K562 (cell line): Measurements from ENCODE around the gene SFXN2. TPM values are rescaled to one million over a fixed set of nuclear protein-coding genes. Genes with fewer than 3 reads are reported as not detected.

Source experiments
- ATAC-seq: fragments of 200-7000 bp; cut with Tn5 transposase; 3 replicates; pipeline ENCODE4 v1.9.1; 2020; ENCODE audit warnings: moderate library complexity
- BruUV-seq: library from RNA; stranded (reverse); fragments of 400-500 nt; replicated peaks from 2 replicates; lab custom pipeline; 2021; lab: Mats Ljungman, UMichigan
- CTCF ChIA-PET: fragments of 300-600 bp; formaldehyde crosslinking; extraction: SDS; loops from one replicate; lab custom pipeline; 2021; ENCODE audit warnings: low intra/inter-chr PET ratio; lab: Yijun Ruan, JAX
- POLR2A ChIA-PET: fragments of 300-600, 350-650 bp; sonication (Branson Sonifier 250); formaldehyde crosslinking; extraction: SDS; loops from one replicate; lab custom pipeline; 2021; ENCODE audit warnings: antibody characterized with exemption, inconsistent platforms; lab: Yijun Ruan, JAX
- DNase-seq, 4 experiments: peaks; one replicate each; pipeline versions ENCODE4 v3.0.0 to v3.0.0-alpha.2; 2011 to 2018; ENCODE audit warnings: low spot score in 3 of 4, mixed read lengths in 3 of 4; ENCODE audit errors: extremely low read depth in 1 of 4
- FAIRE-seq: peaks from 2 replicates; lab custom pipeline; 2011; peaks lifted over from hg19 to GRCh38; lab: Jason Lieb, UNC
- H2AFZ ChIP-seq: 2 replicates; pipeline ENCODE4 v1.6.0; 2011; ENCODE audit warnings: low read depth, low read length, control low read depth, inconsistent platforms
- H3K27ac ChIP-seq: fragments of 200-600 bp; 3 replicates; pipeline ENCODE4 v1.8.0; 2011; ENCODE audit warnings: low read depth, mild to moderate bottlenecking, control low read depth, inconsistent platforms, low read length, moderate library complexity, mixed read lengths; ENCODE audit errors: extremely low read depth
- H3K27me3 ChIP-seq, 2 experiments: fragments of 300-600 bp in 1 of 2; 2 replicates in 1 of 2; 3 replicates in 1 of 2; pipeline versions ENCODE4 v1.6.0 to v1.8.0; 2011; ENCODE audit warnings: inconsistent platforms in 2 of 2, low read length in 2 of 2, mild to moderate bottlenecking in 1 of 2, mixed read lengths in 1 of 2, moderate library complexity in 1 of 2; ENCODE audit not compliant: control insufficient read depth in 2 of 2, insufficient read depth in 2 of 2
- H3K36me3 ChIP-seq: fragments of 300-600 bp; 3 replicates; pipeline ENCODE4 v1.8.0; 2011; ENCODE audit warnings: mild to moderate bottlenecking, low read length, inconsistent platforms; ENCODE audit not compliant: control insufficient read depth, insufficient read depth
- H3K4me1 ChIP-seq, 2 experiments: fragments of 200-600 bp in 1 of 2; replicated peaks in 1 of 2; 2 replicates in 1 of 2; 3 replicates in 1 of 2; pipeline versions ENCODE4 v1.5.1 to v1.8.0; 2011; ENCODE audit warnings: inconsistent platforms in 2 of 2, low read length in 2 of 2, mild to moderate bottlenecking in 1 of 2, mixed read lengths in 1 of 2, moderate library complexity in 1 of 2; ENCODE audit not compliant: control insufficient read depth in 2 of 2, insufficient read depth in 2 of 2
- H3K4me2 ChIP-seq: 2 replicates; pipeline ENCODE4 v1.6.1; 2011; ENCODE audit warnings: low read length, control low read depth, inconsistent platforms, mixed read lengths; ENCODE audit not compliant: insufficient read depth
- H3K4me3 ChIP-seq: fragments of 200-600 bp; sonication (generic), shearing (Covaris generic); 2 replicates; pipeline ENCODE4 v1.5.1; 2016; ENCODE audit warnings: control low read depth, inconsistent platforms
- H3K79me2 ChIP-seq: fragments of 200-600 bp; 3 replicates; pipeline ENCODE4 v1.8.0; 2011; ENCODE audit warnings: low read length, inconsistent platforms; ENCODE audit not compliant: control insufficient read depth, insufficient read depth
- H3K9ac ChIP-seq, 2 experiments: 2 replicates each; pipeline versions ENCODE4 v1.6.0 to v1.6.1; 2011; ENCODE audit warnings: low read depth in 2 of 2, low read length in 2 of 2, control low read depth in 1 of 2, inconsistent platforms in 1 of 2, mild to moderate bottlenecking in 1 of 2, mixed read lengths in 1 of 2; ENCODE audit not compliant: insufficient read depth in 1 of 2
- H3K9me1 ChIP-seq: one replicate; pipeline ENCODE4 v1.6.0; 2011; ENCODE audit warnings: inconsistent platforms, mild to moderate bottlenecking, low read length, moderate library complexity; ENCODE audit not compliant: control insufficient read depth, insufficient read depth
- H3K9me3 ChIP-seq: replicated peaks from 2 replicates; pipeline ENCODE4 v1.5.1; 2011; ENCODE audit warnings: low read depth, low read length, inconsistent platforms; ENCODE audit not compliant: control insufficient read depth, insufficient read depth
- H4K20me1 ChIP-seq: replicated peaks from 2 replicates; pipeline ENCODE4 v1.6.1; 2011; ENCODE audit warnings: low read length, inconsistent platforms, mixed read lengths; ENCODE audit not compliant: control insufficient read depth, insufficient read depth
- HNRNPK ChIP-seq: fragments of 200-400 bp; formaldehyde crosslinking; IDR thresholded peaks from one replicate; pipeline ENCODE4 v1.6.1; 2018; ENCODE audit warnings: mild to moderate bottlenecking, low read depth, low read length; ENCODE audit not compliant: poor library complexity, severe bottlenecking
- WGBS: fragments of 100-300 bp; shearing (Covaris generic); methylation state at CpG from one replicate; pipeline ENCODE4 v1.1.6; 2016; ENCODE audit warnings: low coverage, mixed read lengths; ENCODE audit not compliant: insufficient coverage; ENCODE audit errors: missing lambda C conversion rate; 5-methylcytosine and 5-hydroxymethylcytosine counted together
- in situ Hi-C: fragments of 300-500 bp; cut with MboI; formaldehyde crosslinking; loops from 4 replicates; pipeline ENCODE4 v1.15.0; 2018; ENCODE audit warnings: inconsistent platforms, mixed read lengths
- intact Hi-C: fragments of 100-400 bp; cut with micrococcal nuclease; formaldehyde crosslinking; loops from 2 replicates; pipeline ENCODE4 v1.14.2; 2022
- polyA plus RNA-seq, 8 experiments: library from polyadenylated mRNA; depleted of rRNA in 4 of 8; stranded (reverse) in 5 of 8; unstranded in 3 of 8; fragments of >200 nt; fragmentation: Nextera tagmentation in 2 of 8; fragmentation: Illumina TruSeq in 1 of 8; extraction: Ambion mirVana in 2 of 8; extraction: Trizol in 1 of 8; gene quantifications; 2 replicates each; pipeline versions ENCODE4 v1.2.1 to v1.2.3, GENCODE V29; 2011 to 2014; ENCODE audit warnings: inconsistent platforms in 1 of 8, missing spikeins in 1 of 8
- total RNA-seq, 7 experiments: library from RNA; depleted of rRNA in 6 of 7; stranded (reverse); fragments of >200 nt in 6 of 7; fragmentation: Illumina TruSeq in 2 of 7; extraction: Trizol in 2 of 7; gene quantifications; 2 replicates each; pipeline versions ENCODE4 v1.2.1 to v1.2.3, GENCODE V29; 2011 to 2021; ENCODE audit warnings: low replicate concordance in 1 of 7
- TF ChIP-seq, protein P1 (sequence below): fragments of 250-450 bp; sonication (Bioruptor Pico); IDR thresholded peaks from 2 replicates; pipeline ENCODE4 v1.8.0; 2021; ENCODE audit warnings: borderline replicate concordance, mild to moderate bottlenecking, moderate library complexity; ENCODE audit not compliant: poor library complexity, severe bottlenecking

The SFXN2 gene
- total and polyA plus RNA-seq, 9 of the 15 experiments (the other 6 are each of a cell fraction or from before 2014, with no cell fraction given), result 7.3 to 23.8 (median 15.7) TPM

DNA sequence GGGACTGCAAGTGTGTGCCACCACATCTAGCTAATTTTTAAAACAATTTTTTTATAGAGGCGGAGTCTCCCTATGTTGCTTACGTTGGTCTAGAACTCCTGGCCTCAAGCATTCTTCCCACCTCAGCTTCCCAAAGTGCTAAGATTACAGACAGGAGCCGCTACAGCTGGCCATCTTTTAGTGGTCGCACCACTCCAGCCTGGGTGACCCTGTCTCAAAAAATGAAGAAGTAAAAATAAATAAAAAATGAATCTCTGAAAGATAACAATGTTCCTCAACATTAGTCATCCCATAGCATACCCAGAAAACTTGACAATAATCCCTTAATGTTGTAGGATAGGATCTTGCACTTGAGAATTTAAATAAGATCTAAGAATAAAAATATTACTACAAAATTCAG is 47.5 kb downstream of the SFXN2 start:
- intact Hi-C loops (loop anchor here (5.0 kb wide), 1 partner anchor 50 kb away; no protein-coding TSS in a partner anchor), in situ Hi-C loops (no loop called here)
- CTCF ChIA-PET, result no interaction called here
- Histone ChIP-seq H3K36me3 (peaks cover 5% of the 10 kb centered on the region; the same call in 1 of the 3 replicates), H3K9ac (no peak overlapping the region), H3K79me2 (peaks cover 31% of the 10 kb centered on the region), H2AFZ (no peak overlapping the region), H3K9me1 (no peaks in the 10 kb centered on the region), H3K4me2 (no peak overlapping the region), H4K20me1 (no peaks in the 10 kb centered on the region), H3K27me3 (no peaks in the 10 kb centered on the region), H3K9me3 (0 out of 2 replicates have a peak, but pooled peaks cover 1% of the 10 kb centered on the region), H3K4me1 (peaks cover 7 to 33% of the 10 kb centered on the region in 2 experiments; a peak in 3 of 5 replicates), H3K4me3 (no peak overlapping the region), H3K27ac (peak overlapping the region; percentile 73; the same call in 1 of the 3 replicates)
- POLR2A ChIA-PET, result interaction anchor here (0.9 kb wide), 1 partner anchor 52 kb away, joined by 3 read pairs; no protein-coding TSS in a partner anchor
- TF ChIP-seq, protein P1, sequence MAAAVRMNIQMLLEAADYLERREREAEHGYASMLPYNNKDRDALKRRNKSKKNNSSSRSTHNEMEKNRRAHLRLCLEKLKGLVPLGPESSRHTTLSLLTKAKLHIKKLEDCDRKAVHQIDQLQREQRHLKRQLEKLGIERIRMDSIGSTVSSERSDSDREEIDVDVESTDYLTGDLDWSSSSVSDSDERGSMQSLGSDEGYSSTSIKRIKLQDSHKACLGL (CRISPR knock-in tag), result no peak
- TF ChIP-seq HNRNPK, result no peak
- FAIRE-seq, result no peak
- BruUV-seq, result no TSS peak
- ATAC-seq, result no peak
- WGBS, result 72% methylated on average over 4 of the region's 4 CpGs
- DNase-seq, result no peak
